NCI-H2196 (cell line): ENCODE measurements around the gene CCDC89.
"Not testable (repeated sequence)": the region's sequence is repeated elsewhere in the genome, so short reads cannot be mapped to it uniquely, and the experiment has no call there.

Source experiments
- DNase-seq: peaks from one replicate; lab custom pipeline; 2025; ENCODE audit not compliant: unreplicated experiment; lab: John Stamatoyannopoulos, UW

Gene CCDC89

DNA sequence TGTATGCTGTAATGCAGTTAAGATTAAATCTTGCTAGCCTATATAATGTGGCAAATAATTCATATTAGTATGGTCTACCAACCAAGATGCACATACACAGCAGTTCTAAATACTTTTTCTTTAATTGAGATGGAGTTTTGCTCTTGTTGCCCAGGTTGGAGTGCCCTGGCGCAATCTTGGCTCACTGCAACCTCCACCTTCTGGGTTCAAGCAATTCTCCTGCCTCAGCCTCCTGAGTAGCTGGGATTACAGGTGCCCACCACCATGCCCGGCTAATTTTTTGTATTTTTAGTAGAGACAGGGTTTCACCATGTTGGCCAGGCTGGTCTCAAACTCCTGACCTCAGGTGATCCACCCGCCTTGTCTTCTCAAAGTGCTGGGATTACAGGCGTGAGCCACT, 31.7 kb downstream of the CCDC89 start:
- not testable (repeated sequence) for DNase-seq

GRCh38 chr11:85652786-85653447, 33.1 kb downstream of the CCDC89 start:
- DNase-seq = no peak

- no peak for DNase-seq
Observed at GRCh38 chr11:85651118-85651517, 34.9 kb downstream of the CCDC89 start.

DNA sequence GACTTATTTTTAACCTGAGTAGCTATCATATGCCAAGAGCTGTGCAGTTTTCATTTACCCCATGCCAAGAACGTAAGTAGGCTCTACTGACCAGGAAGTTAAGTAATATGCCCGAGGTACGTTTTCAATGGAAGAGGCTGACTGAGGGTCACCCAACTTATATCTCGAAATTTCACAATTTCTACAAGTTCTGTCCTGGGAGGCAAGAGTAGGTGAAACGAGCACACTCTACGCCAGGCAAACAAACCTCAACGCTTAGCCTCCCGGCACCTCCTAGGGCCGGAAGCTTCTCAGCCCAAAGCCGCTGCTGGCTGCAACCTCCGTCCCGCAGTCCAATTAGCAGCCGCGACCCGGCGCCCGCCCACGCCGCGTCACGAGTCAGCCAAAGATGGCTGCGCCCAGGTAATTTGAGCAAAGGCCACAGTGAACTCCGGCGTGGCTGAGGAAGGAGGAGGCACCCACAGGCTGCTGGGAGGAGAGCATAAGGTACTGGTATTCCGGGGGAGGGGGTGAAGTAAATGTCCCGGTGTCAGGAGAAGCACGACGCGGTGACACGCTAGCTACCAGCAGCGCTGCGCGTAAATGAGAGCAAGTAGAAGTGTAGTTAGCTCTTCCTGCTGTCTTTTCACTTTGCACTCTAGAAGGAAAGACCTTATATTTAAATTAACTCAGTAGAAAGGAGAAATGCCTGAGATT, 38.2 kb downstream of the CCDC89 start, which contains the start of gene TMEM126A:
TMEM126A (plus strand) TSS at position 364 of the 696 bp plus-strand sequence. CDS start 2,289 bp downstream, outside the sequence.
- peak; percentile 89 for DNase-seq

DNA sequence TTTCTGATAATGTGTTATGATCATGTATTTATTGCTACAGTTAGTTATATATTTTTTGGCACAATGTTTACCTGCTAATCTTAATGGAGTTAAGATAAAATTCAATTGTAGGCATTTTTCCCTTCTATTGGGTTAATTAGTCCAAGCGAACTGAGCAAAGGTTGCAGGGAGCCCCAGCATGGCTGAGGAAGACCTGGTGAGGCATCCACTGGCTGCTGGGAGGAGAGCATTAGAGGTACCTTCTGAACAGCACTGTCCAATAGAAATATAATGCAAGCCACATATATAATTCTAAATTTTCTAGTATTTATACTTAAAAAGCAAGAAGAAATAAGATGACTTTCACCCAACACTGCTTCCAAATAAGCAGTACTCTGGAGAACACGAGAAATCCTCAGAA, 38.9 kb downstream of the CCDC89 start:
- DNase-seq = no peak

- DNase-seq = peak; percentile 24
Observed at GRCh38 chr11:85643191-85643614, 42.8 kb downstream of the CCDC89 start.

- DNase-seq = no peak
Observed at GRCh38 chr11:85634747-85635146, 51.2 kb downstream of the CCDC89 start.
